OCI-M2 (cell line): Measurements from ENCODE around the gene TIPARP.
"Not testable (repeated sequence)": the region's sequence is repeated elsewhere in the genome, so short reads cannot be mapped to it uniquely, and the experiment has no call there.

Experiments
- DNase-seq: peaks from one replicate; lab custom pipeline; 2025; ENCODE audit not compliant: unreplicated experiment; lab: John Stamatoyannopoulos, UW

Gene TIPARP

GRCh38 chr3:156646958-156647357 is 27.4 kb upstream of the TIPARP start:
- DNase-seq, result no peak

GRCh38 chr3:156648086-156648485 is 26.3 kb upstream of the TIPARP start:
- DNase-seq, result no peak

- no peak for DNase-seq
Measured at GRCh38 chr3:156649681-156650080, 24.7 kb upstream of the TIPARP start.

- DNase-seq, result not testable (repeated sequence)
Measured at GRCh38 chr3:156652661-156653060, 21.7 kb upstream of the TIPARP start.

GRCh38 chr3:156654834-156655233 is 19.6 kb upstream of the TIPARP start:
- DNase-seq, result no peak

GRCh38 chr3:156655819-156656550 is 18.4 kb upstream of the TIPARP start:
- DNase-seq, result no peak

GRCh38 chr3:156657440-156657839 is 16.9 kb upstream of the TIPARP start:
- DNase-seq, result no peak

- no peak for DNase-seq
Measured at GRCh38 chr3:156657862-156658731, 16.3 kb upstream of the TIPARP start.

GRCh38 chr3:156658732-156659090 is 15.7 kb upstream of the TIPARP start:
- DNase-seq, result no peak

GRCh38 chr3:156659260-156659659 is 15.1 kb upstream of the TIPARP start:
- DNase-seq, result no peak

GRCh38 chr3:156661155-156661554 is 13.2 kb upstream of the TIPARP start:
- DNase-seq, result no peak

- DNase-seq, result no peak
Measured at GRCh38 chr3:156664011-156664830, 10.2 kb upstream of the TIPARP start.

- no peak for DNase-seq
Measured at GRCh38 chr3:156664831-156665178, 9.6 kb upstream of the TIPARP start.

- DNase-seq, result no peak
Measured at GRCh38 chr3:156665291-156665690, 9.1 kb upstream of the TIPARP start.

- DNase-seq, result no peak
Measured at GRCh38 chr3:156666073-156666472, 8.3 kb upstream of the TIPARP start.

GRCh38 chr3:156668073-156668763 is 6.2 kb upstream of the TIPARP start:
- no peak for DNase-seq

GRCh38 chr3:156670077-156670476 is 4.3 kb upstream of the TIPARP start:
- no peak for DNase-seq

- no peak for DNase-seq
Measured at GRCh38 chr3:156670652-156671051, 3.7 kb upstream of the TIPARP start.

- no peak for DNase-seq
Measured at GRCh38 chr3:156673732-156674045, 701 bp upstream of the TIPARP start.

GRCh38 chr3:156674911-156675829 is 780 bp downstream of the TIPARP start:
- DNase-seq, result no peak
